Thyroid gland (tissue), 4 donors: ENCODE measurements around the gene NTNG1.

Experiments used
- CTCF ChIP-seq, 6 experiments: fragments of 200-600 bp in 3 of 6; fragments of 450-650 bp in 3 of 6; sonication (generic) in 3 of 6; IDR thresholded peaks; one replicate each; pipeline ENCODE4 v1.5.1; 2016 to 2019; ENCODE audit warnings: antibody characterized with exemption in 6 of 6, mild to moderate bottlenecking in 2 of 6, inconsistent platforms in 1 of 6, moderate library complexity in 1 of 6
- POLR2A ChIP-seq, 2 donors: fragments of 450-650 bp; IDR thresholded peaks; one replicate each; pipeline ENCODE4 v1.6.1; 2017; ENCODE audit warnings: antibody characterized with exemption in 2 of 2, mild to moderate bottlenecking in 2 of 2, moderate library complexity in 1 of 2

GRCh38 chr1:107213225-107213624 is 72.4 kb downstream of the NTNG1 start:
- TF ChIP-seq CTCF (IDR thresholded peaks at IDR 0.05) (no peak), POLR2A (IDR thresholded peaks at IDR 0.05) (no peak)
